Measurements from ENCODE around the gene CLK2.

DNA sequence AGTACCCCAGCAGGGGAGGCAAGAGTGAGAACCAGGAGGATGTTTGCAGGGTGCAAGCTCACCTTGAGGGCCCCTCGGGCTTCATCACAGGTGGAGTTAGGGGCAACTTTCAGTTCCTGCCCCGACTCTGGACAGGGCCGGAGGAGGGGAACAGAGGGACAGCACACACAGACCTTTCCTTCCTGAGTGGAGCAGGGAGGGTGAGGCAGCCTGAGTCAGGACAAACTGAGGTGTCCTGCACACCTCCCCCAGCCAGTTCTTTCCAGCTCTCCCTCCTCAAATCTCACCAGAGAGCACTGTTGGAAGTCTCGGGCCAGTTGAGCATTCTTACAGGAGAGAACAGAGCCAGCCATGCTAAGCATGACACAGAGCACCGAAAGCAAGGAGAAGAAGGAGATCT is 19.5 kb downstream of the CLK2 start:
- TF ChIP-seq GABPA (IDR thresholded peaks at IDR 0.05 in 1 of 2, conservative IDR thresholded peaks at IDR 0.05 in 1 of 2) (no peak), FOXA1 (IDR thresholded peaks at IDR 0.05) (no peak), EGR1 (IDR thresholded peaks at IDR 0.05; ENCODE audit: low read depth in 2 of 2) (no peak)
- TF ChIP-seq, protein P1, sequence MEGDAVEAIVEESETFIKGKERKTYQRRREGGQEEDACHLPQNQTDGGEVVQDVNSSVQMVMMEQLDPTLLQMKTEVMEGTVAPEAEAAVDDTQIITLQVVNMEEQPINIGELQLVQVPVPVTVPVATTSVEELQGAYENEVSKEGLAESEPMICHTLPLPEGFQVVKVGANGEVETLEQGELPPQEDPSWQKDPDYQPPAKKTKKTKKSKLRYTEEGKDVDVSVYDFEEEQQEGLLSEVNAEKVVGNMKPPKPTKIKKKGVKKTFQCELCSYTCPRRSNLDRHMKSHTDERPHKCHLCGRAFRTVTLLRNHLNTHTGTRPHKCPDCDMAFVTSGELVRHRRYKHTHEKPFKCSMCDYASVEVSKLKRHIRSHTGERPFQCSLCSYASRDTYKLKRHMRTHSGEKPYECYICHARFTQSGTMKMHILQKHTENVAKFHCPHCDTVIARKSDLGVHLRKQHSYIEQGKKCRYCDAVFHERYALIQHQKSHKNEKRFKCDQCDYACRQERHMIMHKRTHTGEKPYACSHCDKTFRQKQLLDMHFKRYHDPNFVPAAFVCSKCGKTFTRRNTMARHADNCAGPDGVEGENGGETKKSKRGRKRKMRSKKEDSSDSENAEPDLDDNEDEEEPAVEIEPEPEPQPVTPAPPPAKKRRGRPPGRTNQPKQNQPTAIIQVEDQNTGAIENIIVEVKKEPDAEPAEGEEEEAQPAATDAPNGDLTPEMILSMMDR (IDR thresholded peaks at IDR 0.05; ENCODE audit: low read depth, low read length, missing input control): no peak
- TF ChIP-seq, protein P2, sequence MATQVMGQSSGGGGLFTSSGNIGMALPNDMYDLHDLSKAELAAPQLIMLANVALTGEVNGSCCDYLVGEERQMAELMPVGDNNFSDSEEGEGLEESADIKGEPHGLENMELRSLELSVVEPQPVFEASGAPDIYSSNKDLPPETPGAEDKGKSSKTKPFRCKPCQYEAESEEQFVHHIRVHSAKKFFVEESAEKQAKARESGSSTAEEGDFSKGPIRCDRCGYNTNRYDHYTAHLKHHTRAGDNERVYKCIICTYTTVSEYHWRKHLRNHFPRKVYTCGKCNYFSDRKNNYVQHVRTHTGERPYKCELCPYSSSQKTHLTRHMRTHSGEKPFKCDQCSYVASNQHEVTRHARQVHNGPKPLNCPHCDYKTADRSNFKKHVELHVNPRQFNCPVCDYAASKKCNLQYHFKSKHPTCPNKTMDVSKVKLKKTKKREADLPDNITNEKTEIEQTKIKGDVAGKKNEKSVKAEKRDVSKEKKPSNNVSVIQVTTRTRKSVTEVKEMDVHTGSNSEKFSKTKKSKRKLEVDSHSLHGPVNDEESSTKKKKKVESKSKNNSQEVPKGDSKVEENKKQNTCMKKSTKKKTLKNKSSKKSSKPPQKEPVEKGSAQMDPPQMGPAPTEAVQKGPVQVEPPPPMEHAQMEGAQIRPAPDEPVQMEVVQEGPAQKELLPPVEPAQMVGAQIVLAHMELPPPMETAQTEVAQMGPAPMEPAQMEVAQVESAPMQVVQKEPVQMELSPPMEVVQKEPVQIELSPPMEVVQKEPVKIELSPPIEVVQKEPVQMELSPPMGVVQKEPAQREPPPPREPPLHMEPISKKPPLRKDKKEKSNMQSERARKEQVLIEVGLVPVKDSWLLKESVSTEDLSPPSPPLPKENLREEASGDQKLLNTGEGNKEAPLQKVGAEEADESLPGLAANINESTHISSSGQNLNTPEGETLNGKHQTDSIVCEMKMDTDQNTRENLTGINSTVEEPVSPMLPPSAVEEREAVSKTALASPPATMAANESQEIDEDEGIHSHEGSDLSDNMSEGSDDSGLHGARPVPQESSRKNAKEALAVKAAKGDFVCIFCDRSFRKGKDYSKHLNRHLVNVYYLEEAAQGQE (IDR thresholded peaks at IDR 0.05): no peak
- TF ChIP-seq, protein P3, sequence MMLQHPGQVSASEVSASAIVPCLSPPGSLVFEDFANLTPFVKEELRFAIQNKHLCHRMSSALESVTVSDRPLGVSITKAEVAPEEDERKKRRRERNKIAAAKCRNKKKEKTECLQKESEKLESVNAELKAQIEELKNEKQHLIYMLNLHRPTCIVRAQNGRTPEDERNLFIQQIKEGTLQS (IDR thresholded peaks at IDR 0.05): no peak
